ENCODE data around the gene LCOR.
"Not testable (repeated sequence)": the region's sequence is repeated elsewhere in the genome, so short reads cannot be mapped to it uniquely, and the experiment has no call there.

The LCOR gene

DNA sequence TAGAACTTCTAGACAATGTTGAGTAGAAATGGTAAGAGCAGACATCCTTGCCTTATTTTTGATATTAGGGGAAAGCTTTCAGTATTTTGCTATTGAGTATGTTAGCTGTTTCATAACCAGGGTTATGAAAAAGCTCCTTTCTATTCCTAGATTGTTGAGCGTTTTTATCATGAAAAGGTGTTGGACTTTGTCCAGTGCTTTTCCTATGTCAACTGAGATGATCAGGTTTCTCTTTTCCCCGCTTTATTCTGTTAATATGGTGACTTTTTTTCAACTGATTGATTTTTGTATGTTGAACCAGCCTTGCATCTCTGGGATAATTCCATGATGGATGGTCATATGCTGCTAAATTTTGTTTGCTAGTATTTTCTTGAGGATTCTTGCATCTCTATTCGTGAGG, 58.5 kb downstream of the LCOR start:
- DNase-seq: no peak

DNA sequence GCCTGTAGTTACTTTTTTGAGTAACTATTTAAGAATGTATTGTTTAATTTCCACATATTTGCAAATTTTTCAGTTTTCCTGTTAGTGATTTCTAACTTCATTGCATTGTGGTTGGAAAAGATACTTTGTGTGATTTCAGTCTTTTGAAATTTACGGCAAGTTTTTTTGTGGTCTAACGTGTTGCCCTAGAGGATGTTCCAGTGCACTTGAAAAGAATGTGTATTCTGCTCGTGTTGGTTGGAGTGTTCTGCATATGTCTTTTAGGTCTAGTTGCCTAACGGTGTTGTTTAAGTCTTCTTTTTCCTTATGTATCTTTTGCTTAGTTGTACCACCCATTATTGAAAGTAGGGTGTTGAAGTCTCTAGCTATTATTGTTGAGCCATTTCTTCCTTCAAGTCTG, 59.7 kb downstream of the LCOR start:
- DNase-seq: no peak

DNA sequence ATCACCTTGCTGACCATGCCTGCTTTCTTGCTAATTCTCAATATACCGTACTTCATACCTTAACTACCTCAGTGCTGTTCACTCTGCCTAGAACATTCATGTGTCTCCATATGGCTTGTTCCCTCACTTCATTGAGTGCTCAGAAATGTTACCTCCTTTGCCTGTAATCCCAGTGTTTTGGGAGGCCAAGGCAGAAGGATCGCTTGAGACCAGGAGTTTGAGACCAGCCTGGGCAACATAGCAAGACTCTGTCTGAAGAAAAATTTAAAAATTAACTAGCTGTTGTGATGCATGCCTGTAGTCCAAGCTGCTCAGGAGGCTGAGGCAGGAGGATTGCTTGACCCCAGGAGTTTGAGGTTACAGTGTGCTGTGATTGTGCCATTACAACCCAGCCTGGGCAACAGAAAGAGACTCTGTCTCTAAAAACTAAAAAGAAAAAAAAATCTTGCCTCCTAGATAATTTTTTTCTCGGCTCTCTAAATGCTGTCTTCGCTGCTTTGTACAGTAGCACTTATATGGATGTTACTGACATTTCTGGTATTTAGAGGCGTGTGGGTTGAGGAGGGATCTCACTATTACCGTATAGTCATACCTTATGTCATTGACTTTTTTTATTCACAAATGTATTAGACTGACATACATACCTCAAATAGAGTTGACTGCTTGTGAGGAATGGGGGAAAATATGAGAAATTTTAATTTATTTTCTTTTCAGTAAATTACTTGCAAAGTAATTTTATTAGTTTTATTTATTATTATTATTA, 63.7 kb downstream of the LCOR start:
- DNase-seq: no peak

DNA sequence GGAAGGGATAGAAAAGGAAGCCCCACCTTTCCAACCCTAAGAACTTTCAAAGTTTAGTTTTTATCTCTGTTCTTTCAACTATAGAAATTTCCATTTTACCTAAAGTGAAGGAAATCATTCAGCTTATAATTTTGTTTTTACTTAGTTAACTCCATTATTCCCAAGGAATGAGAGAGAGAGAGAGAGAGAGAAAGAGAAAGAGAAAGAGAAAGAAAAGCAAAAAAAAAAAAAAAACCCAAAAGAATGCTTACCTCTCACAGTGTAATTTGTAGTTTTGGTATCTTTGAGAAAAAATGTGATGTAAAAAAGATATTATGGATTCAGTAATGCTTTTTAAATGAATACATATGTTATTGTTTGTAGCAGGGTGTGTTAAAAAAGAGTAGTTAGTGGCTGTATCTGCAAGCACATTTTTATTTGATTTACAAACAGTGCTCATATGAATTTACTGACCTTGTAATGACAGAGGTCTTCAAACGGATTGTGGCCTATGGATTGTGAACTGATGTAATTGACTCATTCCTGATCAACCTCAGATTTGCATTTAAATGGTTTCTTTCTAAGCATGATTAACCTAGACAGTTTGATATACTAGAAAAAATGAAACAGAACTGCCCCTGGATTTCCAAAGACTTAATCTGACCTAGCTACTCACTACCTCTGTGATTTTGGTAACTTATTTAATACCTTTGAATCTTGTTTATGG, 64.9 kb downstream of the LCOR start:
- no peak for DNase-seq

DNA sequence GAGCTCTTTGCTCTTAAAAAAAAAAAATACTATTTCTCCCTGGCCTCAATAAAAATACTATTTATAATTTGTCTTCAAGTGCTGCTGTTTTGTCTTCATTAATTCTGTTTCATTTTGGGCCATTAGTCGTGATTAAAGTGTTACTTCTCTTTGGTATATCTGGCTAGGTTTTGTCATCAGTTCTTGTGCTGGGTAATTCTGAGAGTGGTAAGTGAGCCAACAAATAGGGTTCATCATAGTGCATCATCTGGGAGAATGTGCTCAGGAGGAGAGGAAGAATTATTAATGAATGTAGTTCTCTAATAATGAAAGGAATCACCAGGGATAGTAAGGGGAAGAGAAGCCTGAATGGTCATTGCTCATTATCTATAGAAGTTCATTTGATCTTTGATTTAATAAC, 70.0 kb downstream of the LCOR start:
- no peak for DNase-seq

DNA sequence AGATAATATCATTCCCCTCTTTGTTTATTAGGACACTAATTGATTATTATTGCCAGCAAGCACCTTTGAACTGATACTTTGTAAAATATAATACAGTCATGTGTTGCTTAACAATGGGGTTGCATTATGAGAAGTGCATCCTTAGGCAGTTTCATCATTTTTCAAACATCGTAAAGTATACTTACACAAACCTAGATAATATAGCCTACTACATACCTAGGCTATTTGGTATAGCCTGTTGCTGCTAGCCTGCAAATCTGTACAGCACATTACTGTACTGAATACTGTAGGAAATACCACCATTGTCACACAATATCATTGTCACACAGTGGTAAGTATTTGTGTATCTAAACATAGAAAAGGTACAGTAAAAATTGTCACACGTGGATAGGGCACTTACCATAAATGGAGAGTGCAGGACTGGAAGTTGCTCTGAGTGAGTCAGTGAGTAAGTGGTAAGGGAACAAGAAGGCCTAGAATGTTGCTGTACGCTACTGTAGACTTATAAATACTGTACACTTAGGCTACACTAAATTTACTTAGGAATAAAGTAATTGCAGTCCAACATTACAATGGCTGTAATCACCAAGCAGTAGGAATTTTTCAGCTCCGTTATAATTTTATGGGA, 70.7 kb downstream of the LCOR start:
- no peak for DNase-seq

DNA sequence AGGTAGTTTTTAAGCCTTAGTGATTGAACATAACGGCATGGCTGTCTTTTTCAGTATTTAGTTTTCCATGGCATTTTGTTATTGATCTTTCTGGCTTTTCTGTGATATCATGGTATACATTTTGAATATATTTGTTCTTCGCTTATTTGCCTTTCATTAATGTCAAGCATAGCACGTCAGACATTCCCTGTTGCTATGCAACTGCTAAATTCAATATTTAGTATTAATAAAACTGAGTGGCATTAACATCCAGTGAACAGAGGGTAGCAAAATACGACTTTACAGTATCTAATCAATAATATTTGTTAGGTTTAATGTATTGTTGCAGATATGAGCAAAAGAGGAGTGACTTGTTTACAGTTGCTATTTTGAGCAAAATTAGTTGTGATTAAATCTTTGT, 72.5 kb downstream of the LCOR start:
- DNase-seq: no peak

DNA sequence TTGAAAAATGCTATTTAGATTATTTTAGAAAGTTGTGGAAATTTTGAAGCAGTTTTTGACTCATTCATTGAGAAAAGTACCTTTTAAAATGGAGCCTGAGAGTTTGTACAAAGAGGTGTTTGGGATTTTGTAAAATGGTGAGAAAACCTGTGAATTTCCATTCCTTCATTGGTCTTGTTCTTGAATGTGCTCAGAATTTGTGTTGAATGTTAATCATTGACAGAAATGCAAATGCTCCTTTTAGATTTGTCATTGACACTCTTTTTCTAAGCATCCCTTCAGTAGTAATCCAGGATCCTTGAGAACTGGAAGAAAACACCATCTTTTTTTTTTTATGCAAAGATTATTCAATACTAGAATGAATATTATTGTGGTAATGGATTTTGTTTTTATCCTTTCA, 74.8 kb downstream of the LCOR start:
- no peak for DNase-seq

DNA sequence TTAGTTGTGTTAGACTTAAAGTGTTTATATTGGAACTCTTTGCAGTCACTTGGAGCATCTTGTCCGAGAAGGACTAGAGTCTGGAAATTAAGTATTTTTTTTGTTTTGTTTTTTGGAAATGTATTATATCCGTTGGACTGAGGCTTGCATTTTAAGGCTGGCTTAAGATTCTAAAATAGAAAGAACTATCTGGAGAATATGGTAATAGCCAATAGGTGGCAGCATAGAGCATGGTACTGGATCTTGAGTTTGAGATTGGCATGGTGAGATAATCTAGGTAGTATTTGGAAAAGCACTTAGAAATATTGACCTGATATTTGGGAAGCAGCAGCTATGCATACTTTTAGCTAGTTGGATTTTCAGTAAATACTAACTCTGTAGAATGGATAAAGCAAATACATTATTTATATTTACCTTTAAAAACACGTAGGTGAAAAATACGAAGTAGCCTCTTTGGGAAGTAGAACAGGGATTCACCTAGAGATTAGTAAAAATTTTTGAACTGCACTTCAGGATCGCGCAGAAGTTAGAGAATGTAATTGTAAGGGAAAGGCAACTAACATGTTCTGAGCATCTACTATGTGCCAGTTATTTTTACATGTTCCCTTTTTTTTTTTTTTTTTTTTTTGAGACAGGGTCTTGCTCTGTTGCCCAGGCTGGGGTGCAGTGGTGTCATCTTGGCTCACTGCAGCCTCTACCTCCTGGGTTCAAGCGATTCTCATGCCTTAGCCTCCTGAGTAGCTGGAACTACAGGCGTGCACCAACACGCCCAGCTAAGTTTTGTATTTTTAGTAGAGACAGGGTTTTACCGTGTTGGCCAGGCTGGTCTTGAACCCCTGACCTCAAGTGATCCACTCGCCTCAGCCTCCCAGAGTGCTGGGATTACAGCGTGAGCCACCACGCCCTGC, 78.6 kb downstream of the LCOR start:
- no peak for DNase-seq

DNA sequence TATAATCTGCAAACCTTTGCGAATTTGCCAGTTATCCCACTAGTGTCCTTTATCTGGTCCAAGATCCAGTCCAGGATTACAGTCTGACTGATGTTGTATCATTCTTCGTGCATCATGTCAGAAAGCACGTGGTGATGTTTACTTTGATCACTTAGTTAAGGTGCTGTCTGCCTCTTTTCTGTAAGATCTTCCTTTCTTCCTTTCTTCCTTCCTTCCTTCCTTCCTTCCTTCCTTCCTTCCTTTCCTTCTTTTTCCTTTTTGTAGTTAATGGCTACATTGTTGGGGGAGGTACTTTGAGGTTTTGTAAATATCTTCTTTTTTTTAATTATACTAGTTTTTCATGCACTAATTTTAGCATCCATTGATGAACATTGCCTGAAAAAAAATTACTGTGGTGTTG, 80.3 kb downstream of the LCOR start:
- no peak for DNase-seq

DNA sequence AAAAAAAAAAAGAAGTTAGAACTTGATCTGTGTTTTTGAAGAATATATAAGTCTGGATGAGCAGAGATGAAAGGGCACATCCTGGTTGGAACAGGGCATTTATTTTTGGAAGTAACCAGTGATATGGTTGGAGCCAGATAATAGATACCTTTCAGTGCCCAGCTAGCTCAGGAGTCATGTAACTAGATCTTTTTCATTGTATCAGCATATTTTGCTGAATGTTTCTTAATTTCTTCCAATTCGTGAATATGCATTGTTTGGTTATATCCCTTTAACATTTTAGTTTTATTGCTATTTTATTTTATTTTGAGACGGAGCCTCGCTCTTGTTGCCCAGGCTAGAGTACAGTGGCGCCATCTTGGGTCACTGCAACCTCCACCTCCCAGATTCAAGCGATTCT, 81.8 kb downstream of the LCOR start:
- no peak for DNase-seq

DNA sequence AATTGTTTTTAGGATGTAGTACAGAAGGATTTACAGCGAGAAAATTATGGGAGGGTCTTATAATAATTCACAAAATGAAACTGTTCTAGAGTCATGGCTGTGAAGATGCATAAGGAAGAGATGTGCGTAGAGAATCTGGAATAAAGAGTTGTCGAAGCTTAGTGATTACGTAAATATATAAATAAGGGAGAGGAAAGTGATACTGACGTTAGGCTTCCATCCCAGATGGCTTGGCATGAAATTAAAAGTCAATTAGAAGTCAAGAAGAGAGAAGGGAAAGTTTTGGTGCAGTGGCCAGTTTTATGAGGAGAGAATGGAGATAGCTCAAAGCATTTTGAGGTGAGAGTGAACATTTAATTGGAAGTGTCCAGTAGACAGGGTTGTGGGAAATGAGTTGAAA, 85.5 kb downstream of the LCOR start:
- no peak for DNase-seq

DNA sequence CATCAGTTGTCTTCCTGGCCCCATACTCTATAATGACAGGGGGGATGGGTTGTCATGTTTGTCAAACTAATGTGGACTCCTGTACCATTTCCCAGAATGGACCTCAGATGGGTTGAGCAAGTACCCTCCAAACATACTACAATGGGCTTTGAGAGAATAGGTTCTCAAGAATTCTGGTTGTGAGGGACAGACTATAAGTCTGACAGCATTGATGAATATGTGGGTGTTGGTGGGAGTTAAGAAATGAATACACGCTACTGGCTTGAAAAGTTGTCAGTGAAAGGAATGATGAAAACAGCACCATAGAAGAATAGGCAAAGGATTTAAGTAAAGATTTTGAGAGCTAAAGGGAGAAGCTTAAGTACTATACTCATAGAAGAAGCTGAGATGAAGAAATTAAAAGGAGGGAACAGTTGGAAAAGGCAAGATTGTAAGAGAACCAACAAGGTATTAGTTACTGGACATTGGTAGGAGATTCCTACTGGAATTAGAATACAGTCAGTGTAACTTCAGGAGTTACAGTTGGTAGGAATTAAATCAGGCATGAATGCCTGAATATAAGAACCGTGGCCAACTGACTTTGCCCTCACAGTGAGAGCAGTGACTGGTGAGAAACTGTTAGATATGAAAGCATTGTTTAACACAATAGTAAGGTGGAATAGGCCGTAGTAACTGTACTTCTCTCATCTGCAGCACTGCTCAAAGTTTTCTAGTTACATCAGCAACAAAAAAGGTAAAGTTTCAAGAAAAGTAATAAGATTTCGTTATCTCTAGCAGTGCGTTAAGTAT, 86.3 kb downstream of the LCOR start:
- no peak for DNase-seq

DNA sequence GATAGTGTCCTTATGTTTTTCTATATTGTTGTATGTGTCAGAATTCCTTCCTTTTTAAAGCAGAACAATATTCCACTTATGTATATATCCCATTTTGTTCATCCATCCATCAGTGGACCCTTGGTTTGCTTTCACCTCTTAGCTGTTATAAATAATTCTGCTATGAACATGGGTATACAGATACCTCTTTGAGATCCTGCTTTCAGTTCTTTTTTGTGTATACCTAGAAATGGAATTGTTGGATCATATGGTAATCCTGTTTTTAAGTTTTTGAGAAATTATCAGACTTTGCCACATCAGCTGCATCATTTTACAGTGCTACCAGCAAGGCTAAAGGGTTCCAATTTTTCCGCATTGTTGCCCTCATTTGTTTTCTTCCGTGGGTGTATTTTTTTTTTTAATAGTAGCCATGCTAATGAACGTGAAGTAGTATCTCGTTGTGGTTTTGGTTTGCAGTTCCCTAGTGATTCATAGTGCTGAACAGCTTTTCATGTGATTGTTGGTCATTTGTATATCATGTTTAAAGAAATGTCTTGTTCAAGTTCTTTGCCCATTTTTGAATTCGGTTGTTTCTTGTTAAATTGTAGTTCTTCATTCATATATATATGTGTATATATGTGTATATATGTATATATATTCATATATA, 87.8 kb downstream of the LCOR start:
- no peak for DNase-seq

DNA sequence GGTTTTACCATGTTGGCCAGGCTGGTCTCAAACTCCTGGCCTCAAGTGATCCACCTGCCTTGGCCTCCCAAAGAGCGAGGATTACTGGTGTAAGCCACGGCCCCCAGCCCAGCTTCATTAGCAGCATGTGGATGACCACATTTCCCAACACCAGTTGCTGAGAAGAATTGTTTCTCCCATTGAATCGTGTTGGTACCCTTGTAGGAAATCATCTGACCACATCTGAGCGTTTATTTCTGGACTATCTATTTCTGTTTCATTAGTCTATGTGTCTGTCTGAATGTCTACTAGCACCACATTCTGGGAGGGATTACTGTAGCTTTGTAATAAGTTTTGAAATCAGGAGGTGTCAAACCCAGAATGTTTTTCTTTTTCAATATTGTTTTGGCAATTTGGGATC, 89.6 kb downstream of the LCOR start:
- no peak for DNase-seq

DNA sequence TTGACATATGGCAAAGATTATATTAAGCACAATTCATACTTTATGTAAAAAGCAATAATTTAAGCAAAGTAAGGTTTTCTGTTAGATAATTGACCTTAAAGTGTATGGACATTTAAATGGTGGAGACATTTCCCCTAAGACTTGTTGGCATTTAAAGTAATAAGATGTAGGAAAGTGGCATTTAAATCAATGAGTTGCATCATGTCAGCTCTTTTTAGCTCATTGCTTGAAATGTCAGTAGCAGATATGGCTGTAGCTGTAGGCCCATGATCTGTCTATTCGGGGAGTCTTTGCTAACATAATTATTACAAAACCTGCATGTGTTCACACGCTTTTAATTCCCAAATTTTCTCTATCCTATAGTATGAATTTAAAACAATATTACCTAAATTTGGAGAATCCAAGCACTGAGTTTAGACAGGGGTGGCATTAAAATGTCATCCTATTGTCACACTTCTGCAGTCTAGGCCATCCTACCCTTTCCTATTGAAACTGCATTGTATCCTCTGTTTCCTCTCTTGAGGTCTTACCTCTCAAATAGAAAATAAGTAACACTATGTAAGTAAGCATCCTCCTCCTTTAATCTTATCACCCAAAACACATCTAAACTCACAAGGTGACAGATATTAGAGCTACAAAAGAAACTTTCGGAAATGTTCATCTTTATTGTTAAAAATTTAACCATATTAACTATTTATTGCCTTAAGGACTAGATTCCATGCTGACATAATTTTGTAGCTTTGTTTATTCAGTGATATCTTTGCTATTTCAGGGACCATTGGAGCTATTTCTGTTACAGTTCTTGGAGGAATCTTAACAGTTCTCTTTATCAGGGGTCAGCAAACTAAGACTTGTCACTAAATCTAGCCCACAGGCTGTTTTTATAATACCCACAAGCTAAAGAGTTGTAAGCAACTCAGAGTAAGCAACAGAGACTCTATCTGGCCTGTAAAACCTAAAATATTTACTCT, 91.2 kb downstream of the LCOR start:
- DNase-seq: no peak

DNA sequence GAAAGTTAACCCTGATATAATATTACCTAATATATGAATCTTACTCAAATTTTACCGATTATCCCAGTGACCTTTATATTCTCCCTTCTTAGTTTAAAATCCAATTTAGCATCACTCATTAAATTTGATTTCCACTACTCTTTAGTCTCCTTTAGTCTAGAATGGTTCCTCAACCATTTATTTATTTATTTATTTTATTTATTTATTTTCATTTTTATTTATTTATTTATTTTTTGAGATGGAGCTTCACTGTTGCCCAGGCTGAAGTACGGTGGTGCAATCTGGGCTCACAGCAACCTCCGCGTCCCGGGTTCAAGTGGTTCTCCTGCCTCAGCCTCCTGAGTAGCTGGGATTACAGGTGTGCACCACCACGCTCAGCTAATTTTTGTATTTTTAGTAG, 92.8 kb downstream of the LCOR start:
- DNase-seq: no peak

DNA sequence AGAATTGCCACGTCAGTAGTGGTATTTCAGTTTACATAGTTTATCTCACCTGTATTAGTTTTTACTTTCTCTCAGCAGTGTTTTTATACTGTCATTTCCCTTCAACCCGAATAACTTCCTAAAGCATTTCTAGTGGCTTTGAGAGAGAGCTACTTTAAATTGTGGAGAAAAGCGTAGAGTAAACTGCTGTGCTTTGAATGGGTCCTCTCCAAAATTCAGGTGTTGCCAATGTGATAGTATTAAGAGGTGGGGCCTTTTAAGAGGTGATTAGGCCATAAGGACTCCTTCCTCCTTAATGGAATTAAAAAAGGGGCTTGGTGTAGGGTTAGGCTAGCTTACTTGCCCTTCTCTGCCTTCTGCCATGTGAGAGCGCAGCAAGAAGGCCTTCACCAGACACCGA, 98.4 kb downstream of the LCOR start:
- no peak for DNase-seq

DNA sequence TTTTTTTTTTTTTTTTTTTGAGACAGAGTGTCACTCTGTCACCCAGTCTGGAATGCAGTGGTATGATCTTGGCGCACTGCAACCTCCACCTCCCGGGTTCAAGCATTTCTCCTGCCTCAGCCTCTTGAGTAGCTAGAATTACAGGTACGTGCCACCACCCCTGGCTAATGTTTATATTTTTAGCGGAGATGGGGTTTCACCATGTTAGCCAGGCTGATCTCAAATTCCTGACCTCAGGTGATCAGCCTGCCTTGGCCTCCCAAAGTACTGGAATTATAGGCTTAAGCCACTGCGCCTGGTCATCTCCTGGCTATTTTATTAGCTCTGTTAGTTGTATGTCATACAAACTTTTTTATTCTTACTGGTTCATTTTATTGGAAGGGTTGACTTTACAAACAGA, 103.0 kb downstream of the LCOR start:
- no peak for DNase-seq

DNA sequence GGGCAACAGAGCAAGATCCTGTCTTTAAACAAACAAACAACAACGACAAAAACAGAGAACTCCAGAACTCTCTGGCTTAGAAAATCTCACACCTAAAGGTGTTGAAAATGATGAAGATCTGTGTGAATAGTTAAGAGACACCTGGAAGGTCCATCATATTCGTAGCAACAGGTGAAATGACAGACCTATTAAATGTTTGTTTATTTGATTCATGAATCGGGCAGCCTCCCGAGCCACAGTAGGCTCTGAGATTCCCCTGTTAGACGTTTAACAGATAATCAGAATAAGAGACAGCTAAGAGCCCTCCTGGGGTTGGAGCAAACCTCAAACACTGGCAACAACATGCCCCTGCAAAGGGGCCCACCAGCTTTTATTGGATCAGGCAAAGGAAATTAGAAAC, 103.7 kb downstream of the LCOR start:
- no peak for DNase-seq

DNA sequence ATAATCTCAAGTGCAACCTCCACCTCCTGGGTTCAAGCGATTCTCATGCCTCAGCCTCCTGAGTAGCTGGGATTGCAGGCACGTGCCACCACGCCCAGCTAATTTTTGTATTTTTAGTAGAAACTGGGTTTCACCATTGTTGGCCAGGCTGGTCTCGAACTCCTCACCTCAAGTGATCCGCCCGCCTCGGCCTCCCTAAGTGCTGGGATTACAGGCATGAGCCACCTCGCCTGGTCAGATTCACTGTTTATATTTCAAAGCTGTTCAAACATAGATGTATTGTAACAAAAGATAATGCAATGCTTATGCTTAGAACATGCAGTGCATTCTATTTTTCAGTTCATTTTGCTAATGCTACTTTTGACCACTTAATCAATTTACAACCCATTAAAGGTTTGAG, 111.1 kb downstream of the LCOR start:
- not testable (repeated sequence) for DNase-seq
